Neuronal stem cell (in vitro differentiated cells): Measurements from ENCODE around the gene PRR29.

Experiments
- DNase-seq: peaks from one replicate; pipeline ENCODE4 v3.0.0-alpha.2; 2013; ENCODE audit warnings: low spot score
- H2AFZ ChIP-seq: one replicate; pipeline ENCODE4 v1.6.1; 2013; ENCODE audit warnings: mild to moderate bottlenecking, low read length, inconsistent platforms
- H2AK5ac ChIP-seq: 2 replicates; pipeline ENCODE4 v1.6.1; 2013; ENCODE audit warnings: low read depth, mild to moderate bottlenecking, inconsistent platforms, low read length, moderate library complexity, mixed read lengths
- H2BK120ac ChIP-seq: 2 replicates; pipeline ENCODE4 v1.6.1; 2013; ENCODE audit warnings: low read depth, mild to moderate bottlenecking, inconsistent platforms, low read length, moderate library complexity, mixed read lengths
- H2BK12ac ChIP-seq: one replicate; pipeline ENCODE4 v1.6.1; 2013; ENCODE audit warnings: low read length, inconsistent platforms
- H2BK15ac ChIP-seq: 2 replicates; pipeline ENCODE4 v1.6.1; 2013; ENCODE audit warnings: mild to moderate bottlenecking, low read length, inconsistent platforms, mixed read lengths
- H2BK5ac ChIP-seq: one replicate; pipeline ENCODE4 v1.6.1; 2013; ENCODE audit warnings: inconsistent platforms, mild to moderate bottlenecking, low read length, moderate library complexity
- H3K14ac ChIP-seq: one replicate; pipeline ENCODE4 v1.6.1; 2013; ENCODE audit warnings: low read length, inconsistent platforms
- H3K18ac ChIP-seq: 2 replicates; pipeline ENCODE4 v1.6.1; 2013; ENCODE audit warnings: low read length, inconsistent platforms
- H3K23ac ChIP-seq: 2 replicates; pipeline ENCODE4 v1.6.1; 2013; ENCODE audit warnings: low read depth, mild to moderate bottlenecking, mixed read lengths, low read length, inconsistent platforms; ENCODE audit not compliant: poor library complexity
- H3K27ac ChIP-seq: replicated peaks from 3 replicates; pipeline ENCODE4 v1.5.1; 2013; ENCODE audit warnings: low read length, inconsistent platforms
- H3K27me3 ChIP-seq, 3 experiments: 2 replicates each; pipeline ENCODE4 v1.6.1; 2013; ENCODE audit warnings: low read length in 3 of 3, mild to moderate bottlenecking in 2 of 3, inconsistent platforms in 1 of 3, low read depth in 1 of 3, mixed read lengths in 1 of 3, moderate library complexity in 1 of 3; ENCODE audit not compliant: control insufficient read depth in 3 of 3, insufficient read depth in 3 of 3
- H3K36me3 ChIP-seq, 2 donors: replicated peaks in 1 of 2; 2 replicates each; pipeline ENCODE4 v1.6.1; 2013; ENCODE audit warnings: low read length in 2 of 2; ENCODE audit not compliant: control insufficient read depth in 2 of 2, insufficient read depth in 2 of 2
- H3K4ac ChIP-seq: 2 replicates; pipeline ENCODE4 v1.6.1; 2013; ENCODE audit warnings: inconsistent platforms, mild to moderate bottlenecking, low read length, moderate library complexity
- H3K4me1 ChIP-seq, 2 donors: 1 replicate in 1 of 2; 2 replicates in 1 of 2; pipeline ENCODE4 v1.6.1; 2013; ENCODE audit warnings: low read length in 2 of 2, low read depth in 1 of 2; ENCODE audit not compliant: control insufficient read depth in 2 of 2, insufficient read depth in 1 of 2
- H3K4me2 ChIP-seq: one replicate; pipeline ENCODE4 v1.6.1; 2013; ENCODE audit warnings: mild to moderate bottlenecking, low read length, inconsistent platforms; ENCODE audit not compliant: insufficient read depth, poor library complexity, severe bottlenecking
- H3K4me3 ChIP-seq, 2 donors: 2 replicates each; pipeline ENCODE4 v1.5.1; 2013; ENCODE audit warnings: low read length in 2 of 2, mild to moderate bottlenecking in 2 of 2, inconsistent platforms in 1 of 2, moderate library complexity in 1 of 2
- H3K79me1 ChIP-seq: one replicate; pipeline ENCODE4 v1.6.1; 2013; ENCODE audit warnings: low read depth, mild to moderate bottlenecking, inconsistent platforms, low read length, moderate library complexity
- H3K9ac ChIP-seq: one replicate; pipeline ENCODE4 v1.6.1; 2013; ENCODE audit warnings: mild to moderate bottlenecking, low read depth, low read length, inconsistent platforms; ENCODE audit not compliant: poor library complexity
- H3K9me3 ChIP-seq, 2 donors: replicated peaks in 1 of 2; 2 replicates each; pipeline versions ENCODE3 to v1.6.1; 2013; ENCODE audit warnings: low read length in 2 of 2, mild to moderate bottlenecking in 2 of 2, inconsistent platforms in 1 of 2, low read depth in 1 of 2, mixed read lengths in 1 of 2, moderate library complexity in 1 of 2; ENCODE audit not compliant: control insufficient read depth in 2 of 2, insufficient read depth in 1 of 2
- H4K8ac ChIP-seq: one replicate; pipeline ENCODE4 v1.6.1; 2013; ENCODE audit warnings: low read depth, mild to moderate bottlenecking, inconsistent platforms, low read length, moderate library complexity
- H4K91ac ChIP-seq: one replicate; pipeline ENCODE4 v1.6.1; 2013; ENCODE audit warnings: low read length, low read depth, mild to moderate bottlenecking, inconsistent platforms; ENCODE audit not compliant: poor library complexity
- whole genome bisulfite sequencing, 2 donors: extraction: QIAGEN DNeasy Blood & Tissue Kit; methylation state at CpG; one replicate each; pipeline ENCODE4 v1.1.7; 2013; ENCODE audit warnings: missing lambda C conversion rate in 2 of 2, mixed read lengths in 1 of 2; ENCODE audit not compliant: insufficient read length in 2 of 2, insufficient replicate concordance in 1 of 2; ENCODE audit errors: extremely low coverage in 2 of 2; 5-methylcytosine and 5-hydroxymethylcytosine counted together

PRR29 gene

DNA sequence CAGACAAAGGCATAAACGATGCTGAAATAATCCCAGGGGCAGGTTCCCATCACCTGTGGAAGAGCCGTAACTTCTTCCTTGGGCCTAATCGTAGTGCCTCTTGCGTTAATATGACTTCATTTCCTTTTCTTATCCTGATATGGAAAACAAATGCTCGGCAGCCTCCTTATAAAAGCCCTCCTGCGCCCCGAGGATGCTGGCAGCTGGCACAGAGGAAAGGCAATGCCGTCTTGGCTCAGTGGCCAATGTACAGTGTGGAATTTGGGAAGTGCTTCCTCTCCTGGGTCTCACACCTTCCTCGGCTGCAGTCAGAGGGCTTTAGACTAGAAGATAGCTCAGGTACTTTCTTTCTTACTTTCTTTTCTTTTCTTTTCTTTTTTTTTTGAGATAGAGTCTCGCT is 28.9 kb upstream of the PRR29 start:
- Histone ChIP-seq H2BK15ac (no peak overlapping the region), H2BK5ac (no peak overlapping the region), H2BK12ac (no peak overlapping the region), H3K79me1 (peaks cover 2% of the 10 kb centered on the region), H3K4me2 (no peak overlapping the region), H3K4ac (no peak overlapping the region), H3K4me3 (no peak overlapping the region), H4K91ac (no peak overlapping the region), H3K27me3 (no peaks in the 10 kb centered on the region), H2AK5ac (no peak overlapping the region), H3K23ac (no peak overlapping the region), H3K18ac (no peak overlapping the region), H2AFZ (no peak overlapping the region), H3K14ac (no peak overlapping the region), H3K27ac (no peak overlapping the region), H3K9me3 (peaks cover 0 to 2% of the 10 kb centered on the region in 2 donors), H2BK120ac (no peak overlapping the region), H3K4me1 (peaks cover 0 to 1% of the 10 kb centered on the region in 2 donors), H3K9ac (no peak overlapping the region), H4K8ac (no peak overlapping the region), H3K36me3 (peaks cover 0 to 1% of the 10 kb centered on the region in 2 donors)
- no CpG with 5 or more reads among the region's 10 CpGs for WGBS, 2 donors
- DNase-seq: no peak

GRCh38 chr17:63972796-63973195 is 25.4 kb upstream of the PRR29 start, which contains the start of gene SCN4A:
Gene SCN4A, minus strand, starts transcription at chr17:63972918. Its CDS starts 77 bp downstream, at chr17:63972841.
- WGBS, 2 donors: no CpG with 5 or more reads among the region's 14 CpGs
- H3K27me3 ChIP-seq: peaks cover 0 to 21% (median 0%) of the 10 kb centered on the region in 3 experiments

DNA sequence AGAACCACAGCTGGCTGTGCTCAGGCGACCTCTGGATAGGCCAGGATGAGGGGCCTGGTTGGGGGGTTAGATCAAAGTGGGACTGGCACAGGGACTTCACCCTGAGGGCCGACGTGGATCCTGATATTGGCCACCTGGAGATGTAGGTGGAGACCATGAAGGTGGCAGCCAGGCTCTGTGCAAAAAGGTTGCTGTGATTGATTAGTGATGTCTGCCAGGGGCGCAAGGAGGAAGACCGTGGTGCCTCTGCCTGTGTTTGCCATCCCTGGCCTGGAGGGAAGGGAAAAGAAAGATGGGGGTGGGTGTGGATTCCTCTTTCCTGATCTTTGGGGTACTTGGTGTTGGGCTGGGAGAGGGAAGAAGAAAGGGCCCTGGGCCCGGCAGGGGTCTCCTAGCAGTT is 24.9 kb upstream of the PRR29 start:
- Histone ChIP-seq H3K23ac (no peak overlapping the region), H2AFZ (no peak overlapping the region), H3K4ac (no peak overlapping the region), H3K14ac (no peak overlapping the region), H2BK12ac (no peak overlapping the region), H2AK5ac (peak overlapping the region; percentile 27), H3K27me3 (peaks cover 0 to 22% (median 0%) of the 10 kb centered on the region in 3 experiments), H2BK120ac (no peak overlapping the region), H3K4me2 (no peak overlapping the region), H3K79me1 (peaks cover 2% of the 10 kb centered on the region), H3K4me3 (no peak overlapping the region), H3K4me1 (peaks cover 0 to 2% of the 10 kb centered on the region in 2 donors), H3K9ac (no peak overlapping the region), H3K36me3 (peaks cover 0 to 1% of the 10 kb centered on the region in 2 donors), H3K18ac (no peak overlapping the region), H4K91ac (no peak overlapping the region), H2BK15ac (no peak overlapping the region), H3K27ac (no peak overlapping the region), H2BK5ac (no peak overlapping the region), H3K9me3 (peaks cover 0 to 2% of the 10 kb centered on the region in 2 donors), H4K8ac (no peak overlapping the region)
- no peak for DNase-seq
- WGBS, 2 donors: no CpG with 5 or more reads among the region's 6 CpGs

More at GRCh38 chr17:63972796-63973195, 25.4 kb upstream of the PRR29 start, which contains the start of gene SCN4A:
- peak within 1 kb of the TSS; percentile 82 for H3K14ac ChIP-seq
- peak within 1 kb of the TSS; percentile 38 for H2AK5ac ChIP-seq
- H3K27ac ChIP-seq: no peak within 1 kb of the TSS
- peak within 1 kb of the TSS; percentile 74 for H4K8ac ChIP-seq
- H3K9ac ChIP-seq: peak within 1 kb of the TSS; percentile 54
- H2BK12ac ChIP-seq: no peak within 1 kb of the TSS
- DNase-seq: no peak
- peak within 1 kb of the TSS; percentile 54 for H3K18ac ChIP-seq
- peak within 1 kb of the TSS; percentile 44 for H3K4ac ChIP-seq
- peak within 1 kb of the TSS; percentile 59 for H2BK15ac ChIP-seq
- peaks cover 2% of the 10 kb centered on the region for H3K79me1 ChIP-seq
- peak within 1 kb of the TSS; percentile 61 for H3K23ac ChIP-seq
- H2BK5ac ChIP-seq: no peak within 1 kb of the TSS
- peaks cover 0 to 2% of the 10 kb centered on the region in 2 donors for H3K9me3 ChIP-seq
- H4K91ac ChIP-seq: no peak within 1 kb of the TSS
- H3K36me3 ChIP-seq: peaks cover 0 to 1% of the 10 kb centered on the region in 2 donors
- H2BK120ac ChIP-seq: no peak within 1 kb of the TSS
- peaks cover 0 to 2% of the 10 kb centered on the region in 2 donors for H3K4me1 ChIP-seq
- no peak within 1 kb of the TSS for H2AFZ ChIP-seq
- H3K4me2 ChIP-seq: no peak within 1 kb of the TSS
- no peak within 1 kb of the TSS for H3K4me3 ChIP-seq

- no peak overlapping the region for H4K8ac ChIP-seq
- no peak overlapping the region for H2BK5ac ChIP-seq
- no CpG with 5 or more reads among the region's 12 CpGs for WGBS, 2 donors
- no peak overlapping the region for H2AK5ac ChIP-seq
- no peak overlapping the region for H3K4ac ChIP-seq
- H3K36me3 ChIP-seq: peaks cover 0 to 1% of the 10 kb centered on the region in 2 donors
- DNase-seq: no peak
- no peak overlapping the region for H2AFZ ChIP-seq
- H4K91ac ChIP-seq: no peak overlapping the region
- peak overlapping the region; percentile 51 for H3K18ac ChIP-seq
- H3K4me1 ChIP-seq: peaks cover 0 to 2% of the 10 kb centered on the region in 2 donors
- H3K9ac ChIP-seq: no peak overlapping the region
- peak overlapping the region; percentile 49 for H3K14ac ChIP-seq
- H2BK15ac ChIP-seq: no peak overlapping the region
- peaks cover 2% of the 10 kb centered on the region for H3K79me1 ChIP-seq
- peaks cover 0 to 2% of the 10 kb centered on the region in 2 donors for H3K9me3 ChIP-seq
- H2BK12ac ChIP-seq: peak overlapping the region; percentile 28
- no peak overlapping the region for H3K4me2 ChIP-seq
- H2BK120ac ChIP-seq: no peak overlapping the region
- H3K27ac ChIP-seq: no peak overlapping the region
- H3K23ac ChIP-seq: peak overlapping the region; percentile 45
- H3K4me3 ChIP-seq: peak overlapping the region in 1 of 2 donors; percentile 16
- H3K27me3 ChIP-seq: peaks cover 0 to 28% (median 0%) of the 10 kb centered on the region in 3 experiments
These were observed 24.1 kb upstream of the PRR29 start for GRCh38 chr17:63973930-63974593.
